Activated naive CD8-positive, alpha-beta T cell treated with anti-CD3 and anti-CD28 coated beads, Interleukin-2, amount 10 ng/mL, durations not matched to agents 7 days and 5 days (primary cell): ENCODE data around the gene RASGRP4. TPM values are rescaled to one million over a fixed set of nuclear protein-coding genes. Genes with fewer than 3 reads are reported as not detected.

Source experiments
- ATAC-seq: fragments of 150-1000 bp; cut with Tn5 transposase; one replicate; pipeline ENCODE4 v1.10.0; 2021; ENCODE audit warnings: low read depth, moderate library complexity
- POLR2A ChIA-PET: fragments of 350-600 bp; sonication (Branson Sonifier 250); formaldehyde crosslinking; loops from one replicate; lab custom pipeline; 2021; ENCODE audit warnings: antibody characterized with exemption; lab: Charles Lee
- DNase-seq: peaks from one replicate; pipeline ENCODE4 v3.0.0; 2021
- H3K27ac Mint-ChIP-seq: one replicate; pipeline ENCODE4 v1.8.0; 2022; ENCODE audit warnings: mild to moderate bottlenecking, mixed read lengths
- H3K27me3 Mint-ChIP-seq: one replicate; pipeline ENCODE4 v1.8.0; 2022; ENCODE audit warnings: mild to moderate bottlenecking, moderate library complexity, mixed read lengths
- H3K36me3 Mint-ChIP-seq: one replicate; pipeline ENCODE4 v1.8.0; 2021; ENCODE audit warnings: mild to moderate bottlenecking, mixed read lengths
- H3K4me1 Mint-ChIP-seq: one replicate; pipeline ENCODE4 v1.8.0; 2021; ENCODE audit warnings: mixed read lengths
- H3K4me3 Mint-ChIP-seq: one replicate; pipeline ENCODE4 v1.8.0; 2022; ENCODE audit warnings: mild to moderate bottlenecking, moderate library complexity, mixed read lengths
- H3K9me3 Mint-ChIP-seq: one replicate; pipeline ENCODE4 v1.8.0; 2021; ENCODE audit warnings: mixed read lengths
- total RNA-seq, 2 experiments: library from RNA; stranded (reverse); gene quantifications; one replicate each; pipeline ENCODE4 v1.2.3, GENCODE V29; 2021

RASGRP4 gene
- total RNA-seq, 2 experiments from 2014 or later: 0.31 to 0.80 TPM

DNA sequence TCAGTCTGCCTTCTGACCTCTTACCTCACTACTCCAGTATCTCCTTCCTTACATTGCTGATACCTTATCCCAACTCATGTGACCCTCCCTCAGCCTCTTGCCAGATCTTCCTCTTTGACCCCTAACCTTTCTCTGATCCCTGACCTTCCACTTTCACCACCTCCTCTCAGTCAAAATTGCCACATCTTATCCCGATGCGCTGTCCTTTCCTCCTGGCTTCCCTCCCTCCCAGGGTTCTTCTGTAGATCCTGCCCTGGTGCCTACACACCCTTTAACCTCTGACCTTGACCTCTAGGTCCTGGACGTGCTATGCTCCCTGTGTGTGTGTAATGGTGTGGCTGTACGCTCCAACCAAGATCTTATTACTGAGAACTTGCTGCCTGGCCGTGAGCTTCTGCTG is 31.2 kb upstream of the RASGRP4 start:
- Mint-ChIP-seq H3K27ac (no peak overlapping the region), H3K27me3 (peaks cover 4% of the 10 kb centered on the region), H3K4me1 (no peaks in the 10 kb centered on the region), H3K9me3 (no peaks in the 10 kb centered on the region), H3K4me3 (no peak overlapping the region), H3K36me3 (no peaks in the 10 kb centered on the region)
- POLR2A ChIA-PET: no interaction called here
- DNase-seq: no peak
- no peak for ATAC-seq

DNA sequence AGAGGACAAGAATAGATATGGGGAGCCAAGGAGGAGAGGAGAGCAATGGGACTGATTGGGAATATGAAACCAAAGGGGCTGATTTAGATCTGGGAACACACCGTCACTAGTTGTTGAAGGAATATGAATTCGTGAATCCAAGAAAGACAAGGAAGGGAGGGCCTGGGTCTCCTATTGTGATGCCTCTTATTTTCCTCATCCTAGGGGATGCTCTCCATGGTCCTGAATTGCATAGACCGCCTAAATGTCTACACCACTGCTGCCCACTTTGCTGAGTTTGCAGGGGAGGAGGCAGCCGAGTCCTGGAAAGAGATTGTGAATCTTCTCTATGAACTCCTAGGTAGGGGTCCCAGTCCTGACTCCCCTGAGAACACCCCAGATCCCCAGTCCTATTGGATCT is 29.0 kb upstream of the RASGRP4 start:
- no peak for ATAC-seq
- DNase-seq: no peak

DNA sequence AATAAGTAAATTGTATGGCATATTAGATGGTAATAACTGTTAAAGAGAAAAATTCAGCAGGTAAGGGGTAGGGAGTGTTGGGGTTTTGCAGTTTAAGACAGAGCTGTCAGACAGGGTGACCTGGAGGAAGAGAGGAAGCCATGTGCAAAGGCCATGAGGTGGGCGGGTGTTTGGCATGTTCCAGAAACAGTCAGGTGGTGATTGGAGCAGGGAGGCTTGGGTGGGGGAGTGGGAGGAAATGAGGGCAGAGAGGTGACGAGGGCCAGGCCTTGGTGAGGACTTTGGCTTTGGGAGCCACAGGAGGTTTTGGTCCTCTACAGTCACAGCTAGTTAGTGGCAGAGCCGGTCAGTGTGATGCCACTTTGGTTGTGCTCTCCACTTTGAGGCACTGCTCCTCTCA is 27.6 kb upstream of the RASGRP4 start:
- ATAC-seq: no peak

More for the DNA sequence above, 29.0 kb upstream of the RASGRP4 start:
- Mint-ChIP-seq H3K36me3 (no peaks in the 10 kb centered on the region), H3K27ac (no peak overlapping the region), H3K9me3 (no peaks in the 10 kb centered on the region), H3K4me3 (no peak overlapping the region), H3K4me1 (no peaks in the 10 kb centered on the region), H3K27me3 (peaks cover 4% of the 10 kb centered on the region)
- POLR2A ChIA-PET: no interaction called here

DNA sequence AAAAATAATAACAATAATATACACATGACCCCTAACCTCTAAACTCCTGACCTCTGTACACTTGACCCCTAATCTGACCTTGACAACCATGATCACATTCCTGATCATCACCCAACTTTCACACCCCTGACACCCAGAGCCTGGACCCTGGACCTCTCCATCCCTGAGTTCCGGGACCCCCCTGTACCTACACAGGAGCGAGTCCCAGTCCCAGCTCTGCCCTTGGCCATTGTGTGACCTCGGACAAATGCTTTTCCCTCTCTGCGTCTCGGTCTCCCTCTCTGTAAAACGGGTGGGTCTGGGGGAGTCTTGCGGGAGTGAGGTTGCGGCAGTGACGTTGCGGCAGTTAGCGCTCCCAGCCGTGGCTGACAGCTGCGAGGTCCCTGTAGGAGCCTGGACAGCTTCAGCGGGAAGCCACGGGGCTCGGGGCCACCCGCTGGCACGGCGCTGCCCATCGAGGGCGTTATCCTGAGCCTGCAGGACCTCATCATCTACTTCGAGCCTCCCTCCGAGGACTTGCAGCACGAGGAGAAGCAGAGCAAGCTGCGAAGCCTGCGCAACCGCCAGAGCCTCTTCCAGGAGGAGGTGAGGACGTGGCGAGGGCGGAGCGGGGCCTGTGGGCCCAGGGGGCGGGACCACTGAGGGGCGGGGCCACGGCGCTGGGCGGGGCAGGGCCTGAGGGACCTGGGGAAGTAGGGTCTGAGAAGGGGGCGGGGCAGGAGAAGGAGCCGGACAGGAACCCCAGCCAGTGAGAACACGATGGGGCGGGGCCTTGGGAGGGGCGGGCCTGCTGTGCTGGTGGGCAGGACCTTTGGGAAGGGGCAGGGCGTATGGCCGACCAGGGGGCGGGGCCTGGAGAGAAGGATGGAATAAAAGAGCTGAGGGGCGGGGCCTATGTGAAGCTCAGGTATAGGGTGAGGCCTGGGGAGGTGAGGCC is 26.7 kb upstream of the RASGRP4 start:
- Mint-ChIP-seq H3K4me3 (no peak overlapping the region), H3K36me3 (no peaks in the 10 kb centered on the region), H3K27me3 (peaks cover 2% of the 10 kb centered on the region), H3K4me1 (peaks cover 1% of the 10 kb centered on the region), H3K27ac (no peak overlapping the region), H3K9me3 (no peaks in the 10 kb centered on the region)
- DNase-seq: no peak
- ATAC-seq: no peak
- POLR2A ChIA-PET: no interaction called here

More for the DNA sequence above, 27.6 kb upstream of the RASGRP4 start:
- no peak for DNase-seq
- H3K9me3 Mint-ChIP-seq: no peaks in the 10 kb centered on the region
- no peaks in the 10 kb centered on the region for H3K4me1 Mint-ChIP-seq
- no peaks in the 10 kb centered on the region for H3K36me3 Mint-ChIP-seq
- no peak overlapping the region for H3K4me3 Mint-ChIP-seq
- POLR2A ChIA-PET: no interaction called here
- peaks cover 4% of the 10 kb centered on the region for H3K27me3 Mint-ChIP-seq
- H3K27ac Mint-ChIP-seq: no peak overlapping the region

DNA sequence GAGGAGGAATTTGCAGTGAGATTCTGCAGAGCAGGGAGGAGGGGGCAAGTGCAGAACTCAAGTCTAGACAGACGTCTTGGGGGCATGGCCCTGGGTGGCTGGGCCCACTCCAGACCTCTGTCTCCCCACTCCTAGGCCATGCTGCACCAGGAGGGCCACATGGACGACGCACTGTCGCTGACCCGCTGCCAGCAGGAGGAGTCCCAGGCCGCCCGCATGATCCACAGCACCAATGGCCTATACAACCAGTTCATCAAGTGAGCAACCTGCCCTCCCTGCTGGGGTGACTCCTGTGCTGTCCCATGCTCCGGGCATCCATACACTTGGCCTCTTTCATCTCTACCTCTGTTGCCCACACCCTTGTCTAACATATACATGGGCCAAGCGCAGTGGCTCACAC is 25.6 kb upstream of the RASGRP4 start:
- POLR2A ChIA-PET: no interaction called here
- no peaks in the 10 kb centered on the region for H3K27me3 Mint-ChIP-seq
- H3K4me3 Mint-ChIP-seq: no peak overlapping the region
- no peak overlapping the region for H3K27ac Mint-ChIP-seq
- H3K4me1 Mint-ChIP-seq: peaks cover 1% of the 10 kb centered on the region
- H3K9me3 Mint-ChIP-seq: no peaks in the 10 kb centered on the region
- H3K36me3 Mint-ChIP-seq: no peaks in the 10 kb centered on the region
- ATAC-seq (no peak), DNase-seq (no peak)

DNA sequence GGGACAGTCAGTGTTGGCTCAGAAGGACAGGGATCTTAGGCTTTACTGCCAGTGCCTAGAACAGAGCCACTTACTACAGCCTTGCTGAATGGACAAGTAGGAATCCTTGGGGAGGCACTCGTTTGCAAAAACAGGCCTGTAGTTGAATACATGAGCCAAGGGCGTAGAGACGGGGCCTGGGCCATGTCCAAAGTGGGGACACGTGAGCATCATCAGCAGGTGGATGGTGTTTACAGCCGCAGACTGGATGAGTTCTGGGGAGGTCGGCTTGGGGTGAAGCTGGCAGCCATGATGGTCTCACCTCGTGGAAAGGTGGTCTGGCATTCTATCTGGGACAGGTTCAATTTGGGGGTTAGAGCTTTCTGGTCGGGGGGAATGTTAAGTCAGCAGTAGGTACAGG is 25.0 kb upstream of the RASGRP4 start:
- Mint-ChIP-seq H3K36me3 (no peaks in the 10 kb centered on the region), H3K9me3 (no peaks in the 10 kb centered on the region), H3K4me3 (no peak overlapping the region), H3K27me3 (no peaks in the 10 kb centered on the region), H3K27ac (no peak overlapping the region), H3K4me1 (peaks cover 2% of the 10 kb centered on the region)
- POLR2A ChIA-PET: interaction anchor here (0.7 kb wide), 1 partner anchor 398 kb away, joined by 3 read pairs; no protein-coding TSS in a partner anchor
- no peak for DNase-seq
- ATAC-seq: no peak

DNA sequence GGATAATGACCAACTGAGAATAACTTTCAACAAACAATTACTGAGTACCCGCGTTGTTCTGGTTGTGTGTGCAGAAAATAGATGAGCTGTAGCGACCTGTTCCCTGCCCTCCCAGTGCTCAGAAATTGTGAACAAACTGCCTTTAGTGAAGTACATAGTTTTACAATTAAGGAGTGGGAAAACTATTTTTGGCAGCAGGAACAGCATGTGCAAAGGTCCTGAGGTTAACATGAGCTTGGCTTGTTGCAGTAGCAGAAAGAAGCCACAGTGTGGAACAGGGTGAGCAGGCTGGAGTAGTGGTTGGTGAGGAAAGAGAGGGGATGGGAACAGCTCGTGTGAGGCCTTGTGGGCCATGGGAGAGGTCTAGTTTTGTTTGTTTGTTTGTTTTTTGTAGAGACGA is 23.5 kb upstream of the RASGRP4 start:
- ATAC-seq (no peak), DNase-seq (no peak)
- POLR2A ChIA-PET: no interaction called here
- Mint-ChIP-seq H3K9me3 (no peaks in the 10 kb centered on the region), H3K4me1 (peaks cover 8% of the 10 kb centered on the region), H3K27me3 (peaks cover 4% of the 10 kb centered on the region), H3K4me3 (no peak overlapping the region), H3K36me3 (no peaks in the 10 kb centered on the region), H3K27ac (no peak overlapping the region)

DNA sequence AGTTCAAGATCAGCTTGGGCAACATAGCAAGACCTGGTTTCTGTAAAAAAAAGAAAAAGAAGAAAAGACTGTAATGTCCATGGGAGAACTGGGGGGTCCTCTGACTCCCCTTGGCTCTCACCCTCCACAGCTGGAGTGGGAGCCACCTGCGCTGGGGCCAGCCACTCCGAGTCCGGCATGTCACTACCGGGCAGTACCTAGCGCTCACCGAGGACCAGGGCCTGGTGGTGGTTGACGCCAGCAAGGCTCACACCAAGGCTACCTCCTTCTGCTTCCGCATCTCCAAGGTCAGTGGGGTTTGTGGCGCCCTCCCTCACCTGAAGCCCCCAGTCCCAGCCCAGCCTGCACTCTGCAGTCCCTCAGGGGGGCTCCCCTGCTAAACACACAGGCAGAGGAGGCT is 22.2 kb upstream of the RASGRP4 start:
- no peaks in the 10 kb centered on the region for H3K36me3 Mint-ChIP-seq
- H3K4me3 Mint-ChIP-seq: no peak overlapping the region
- H3K27ac Mint-ChIP-seq: no peak overlapping the region
- ATAC-seq (no peak), DNase-seq (no peak)
- H3K4me1 Mint-ChIP-seq: peaks cover 8% of the 10 kb centered on the region
- no peaks in the 10 kb centered on the region for H3K9me3 Mint-ChIP-seq
- H3K27me3 Mint-ChIP-seq: peaks cover 6% of the 10 kb centered on the region
- POLR2A ChIA-PET: no interaction called here

DNA sequence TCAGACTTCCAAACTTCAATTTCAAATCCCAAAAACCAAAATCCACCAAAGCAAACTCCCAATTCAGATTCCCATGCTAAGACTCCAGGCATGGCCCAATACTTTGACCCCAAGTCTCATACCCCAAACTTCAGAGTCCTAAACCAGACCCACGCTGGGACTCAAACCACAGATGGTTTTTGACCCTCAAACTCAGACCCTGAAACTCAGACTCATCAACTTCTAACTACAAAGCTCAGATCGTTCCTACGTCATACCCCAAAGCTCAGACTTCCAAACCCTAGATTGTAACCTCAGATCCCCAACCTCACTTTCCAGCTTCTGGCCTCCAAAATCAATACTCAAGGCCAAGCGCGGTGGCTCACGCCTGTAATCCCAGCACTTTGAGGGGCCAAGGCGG is 19.3 kb upstream of the RASGRP4 start:
- H3K27me3 Mint-ChIP-seq: peaks cover 6% of the 10 kb centered on the region
- POLR2A ChIA-PET: no interaction called here
- no peak overlapping the region for H3K27ac Mint-ChIP-seq
- no peak overlapping the region for H3K4me3 Mint-ChIP-seq
- DNase-seq (no peak), ATAC-seq (no peak)
- H3K4me1 Mint-ChIP-seq: peaks cover 12% of the 10 kb centered on the region
- H3K9me3 Mint-ChIP-seq: no peaks in the 10 kb centered on the region
- no peaks in the 10 kb centered on the region for H3K36me3 Mint-ChIP-seq

DNA sequence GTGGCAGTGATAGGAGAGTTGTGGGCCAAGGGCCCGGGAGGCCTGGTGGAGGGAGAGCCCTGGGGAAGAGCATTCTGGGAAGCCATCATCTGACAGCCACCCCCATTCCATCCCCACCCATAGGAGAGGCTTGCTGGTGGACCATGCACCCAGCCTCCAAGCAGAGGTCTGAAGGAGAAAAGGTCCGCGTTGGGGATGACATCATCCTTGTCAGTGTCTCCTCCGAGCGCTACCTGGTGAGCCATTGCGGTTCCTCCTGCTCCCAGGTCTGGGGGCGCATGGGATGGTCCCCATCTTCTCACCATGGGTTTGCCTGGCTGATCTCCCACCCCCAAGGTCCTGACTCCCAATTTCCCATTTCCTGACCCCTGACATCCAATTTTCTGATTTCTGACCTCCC is 18.0 kb upstream of the RASGRP4 start:
- POLR2A ChIA-PET: no interaction called here
- H3K4me3 Mint-ChIP-seq: no peak overlapping the region
- H3K27ac Mint-ChIP-seq: no peak overlapping the region
- ATAC-seq (no peak), DNase-seq (no peak)
- no peaks in the 10 kb centered on the region for H3K36me3 Mint-ChIP-seq
- H3K27me3 Mint-ChIP-seq: peaks cover 6% of the 10 kb centered on the region
- H3K9me3 Mint-ChIP-seq: no peaks in the 10 kb centered on the region
- H3K4me1 Mint-ChIP-seq: peaks cover 12% of the 10 kb centered on the region

DNA sequence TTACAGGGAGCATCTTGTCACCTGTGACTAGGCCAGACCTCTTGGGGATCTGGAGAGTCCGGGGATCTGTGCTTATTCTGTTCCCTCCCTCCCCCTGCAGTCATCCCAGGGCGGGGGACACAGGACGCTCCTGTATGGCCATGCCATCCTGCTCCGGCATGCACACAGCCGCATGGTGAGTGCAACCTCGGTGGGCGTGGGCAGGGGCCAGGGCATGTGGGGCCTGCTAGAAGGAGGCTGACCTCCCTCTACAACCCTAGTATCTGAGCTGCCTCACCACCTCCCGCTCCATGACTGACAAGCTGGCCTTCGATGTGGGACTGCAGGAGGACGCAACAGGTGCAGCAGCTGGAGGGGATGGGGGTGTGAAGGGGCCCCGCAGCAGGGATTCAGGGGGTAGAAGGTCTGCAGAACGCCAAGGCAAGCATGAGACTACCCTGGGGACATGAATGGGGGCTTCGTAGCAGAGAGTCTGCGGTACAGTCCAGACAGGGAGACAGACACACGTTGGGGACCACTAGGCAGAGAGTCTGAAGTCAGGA is 17.5 kb upstream of the RASGRP4 start:
- DNase-seq (no peak), ATAC-seq (no peak)
- no peak overlapping the region for H3K27ac Mint-ChIP-seq
- no peaks in the 10 kb centered on the region for H3K9me3 Mint-ChIP-seq
- H3K27me3 Mint-ChIP-seq: peaks cover 6% of the 10 kb centered on the region
- no peak overlapping the region for H3K4me3 Mint-ChIP-seq
- no peaks in the 10 kb centered on the region for H3K36me3 Mint-ChIP-seq
- POLR2A ChIA-PET: no interaction called here
- peaks cover 12% of the 10 kb centered on the region for H3K4me1 Mint-ChIP-seq

DNA sequence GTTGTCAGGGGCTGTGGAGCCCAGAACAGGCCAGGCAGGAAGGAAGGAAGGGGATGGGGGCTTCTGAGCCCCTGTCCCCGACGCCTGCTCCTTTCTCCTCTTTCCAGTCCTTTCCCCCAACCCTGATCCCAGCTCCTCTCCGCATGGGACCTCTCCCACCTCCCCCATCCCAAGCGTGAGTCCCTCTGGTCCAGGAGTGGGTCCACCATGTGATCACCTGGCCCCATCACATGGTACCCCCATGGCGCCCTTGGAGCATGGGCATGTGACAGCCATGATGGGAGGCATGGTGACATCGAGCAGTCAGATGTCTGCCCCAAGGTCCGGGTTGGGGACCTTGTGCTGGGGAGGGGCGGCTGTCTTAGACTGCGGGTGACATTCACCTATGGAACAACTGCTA is 16.7 kb upstream of the RASGRP4 start:
- DNase-seq: no peak
- Mint-ChIP-seq H3K4me1 (peaks cover 11% of the 10 kb centered on the region), H3K27me3 (peaks cover 6% of the 10 kb centered on the region), H3K9me3 (no peaks in the 10 kb centered on the region), H3K4me3 (no peak overlapping the region), H3K27ac (no peak overlapping the region), H3K36me3 (no peaks in the 10 kb centered on the region)
- no peak for ATAC-seq
- POLR2A ChIA-PET: no interaction called here

DNA sequence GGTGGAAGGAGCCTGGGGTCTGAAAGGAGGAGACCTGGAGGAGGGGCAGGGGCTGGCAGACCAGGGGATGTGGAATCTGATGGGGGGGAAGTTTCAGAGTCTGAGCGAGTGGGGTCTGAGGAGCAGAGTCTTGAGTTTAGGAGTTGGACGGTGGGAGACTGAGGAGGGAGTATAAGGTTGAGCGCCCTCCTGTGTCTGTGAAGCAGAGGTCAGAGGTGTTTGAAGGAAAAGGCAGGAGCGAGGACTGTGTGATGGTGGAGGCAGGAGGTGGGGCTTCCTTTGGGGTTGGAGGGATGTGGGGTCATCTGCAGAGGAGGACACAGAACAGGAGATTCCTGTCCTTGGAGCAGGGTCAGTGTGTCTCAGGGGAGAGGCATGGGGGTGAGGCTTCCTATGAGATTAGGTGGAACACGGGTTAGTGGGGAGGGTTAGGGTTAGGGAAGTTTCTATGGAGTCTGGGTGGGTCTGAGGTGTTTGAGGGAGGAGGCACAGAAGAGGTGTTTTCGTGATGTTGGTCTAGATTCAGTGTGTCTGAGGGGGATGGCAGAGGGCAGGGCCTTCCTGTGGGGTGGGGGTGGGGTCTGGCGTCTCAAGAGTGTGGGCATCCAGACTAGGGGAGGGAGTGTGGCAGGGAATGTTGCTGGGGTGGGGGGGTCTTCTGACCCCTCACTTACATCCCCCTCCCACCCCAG is 15.8 kb upstream of the RASGRP4 start:
- H3K9me3 Mint-ChIP-seq: no peaks in the 10 kb centered on the region
- no peaks in the 10 kb centered on the region for H3K36me3 Mint-ChIP-seq
- peak; percentile 33 for ATAC-seq
- POLR2A ChIA-PET: no interaction called here
- no peak for DNase-seq
- peak overlapping the region; percentile 14 for H3K27ac Mint-ChIP-seq
- peaks cover 11% of the 10 kb centered on the region for H3K4me1 Mint-ChIP-seq
- peaks cover 8% of the 10 kb centered on the region for H3K27me3 Mint-ChIP-seq
- no peak overlapping the region for H3K4me3 Mint-ChIP-seq
